H1 (cell line): ENCODE results near the gene SAMD14. TPM values are rescaled to one million over a fixed set of nuclear protein-coding genes. Genes with fewer than 3 reads are reported as not detected.

Experiments used
- ATF3 ChIP-seq: IDR thresholded peaks from 2 replicates; pipeline ENCODE4 v1.6.1; 2011; ENCODE audit warnings: low read depth, mild to moderate bottlenecking, low read length; ENCODE audit not compliant: insufficient read depth
- BCL11A ChIP-seq, 2 experiments: IDR thresholded peaks; one replicate each; pipeline ENCODE4 v1.6.1; 2011; ENCODE audit warnings: low read depth in 2 of 2, low read length in 2 of 2, mild to moderate bottlenecking in 2 of 2
- CHD2 ChIP-seq: IDR thresholded peaks from 2 replicates; pipeline ENCODE4 v1.6.1; 2012; ENCODE audit warnings: low read length, improper control_type of control experiment
- CHD7 ChIP-seq: fragments of 300-600 bp; sonication (generic); IDR thresholded peaks from 2 replicates; pipeline ENCODE4 v1.7.1; 2012; ENCODE audit warnings: low read length, moderate library complexity, mild to moderate bottlenecking, inconsistent platforms; ENCODE audit not compliant: insufficient replicate concordance
- EGR1 ChIP-seq: IDR thresholded peaks from 2 replicates; pipeline ENCODE4 v1.6.1; 2011; ENCODE audit warnings: low read depth, low read length, borderline replicate concordance
- HDAC6 ChIP-seq: IDR thresholded peaks from one replicate; pipeline ENCODE4 v1.7.1; 2012; ENCODE audit warnings: low read depth, mild to moderate bottlenecking, inconsistent platforms, low read length, moderate library complexity
- MAX ChIP-seq: IDR thresholded peaks from 2 replicates; pipeline ENCODE4 v1.6.1; 2012; ENCODE audit warnings: inconsistent platforms
- NRF1 ChIP-seq: IDR thresholded peaks from 2 replicates; pipeline ENCODE4 v1.6.1; 2011; ENCODE audit warnings: mild to moderate bottlenecking, low read depth, low read length, improper control_type of control experiment
- PHF8 ChIP-seq: fragments of 200-600 bp; sonication (generic); conservative IDR thresholded peaks from 2 replicates; pipeline ENCODE4 v1.7.1; 2012; ENCODE audit warnings: low read depth, mild to moderate bottlenecking, inconsistent platforms, low read length, moderate library complexity
- RAD21 ChIP-seq, 2 experiments: IDR thresholded peaks in 1 of 2; conservative IDR thresholded peaks in 1 of 2; 2 replicates each; pipeline ENCODE4 v1.6.1; 2011; ENCODE audit warnings: low read depth in 2 of 2, low read length in 2 of 2, improper control_type of control experiment in 1 of 2, inconsistent platforms in 1 of 2, mild to moderate bottlenecking in 1 of 2, moderate library complexity in 1 of 2
- polyA plus RNA-seq, 7 experiments: library from polyadenylated mRNA; depleted of rRNA in 3 of 7; stranded (reverse) in 5 of 7; unstranded in 2 of 7; fragments of >200 nt in 5 of 7; fragments of 200-250 nt in 2 of 7; gene quantifications; 1 replicate in 5 of 7; 2 replicates in 1 of 7; 4 replicates in 1 of 7; pipeline versions ENCODE4 v1.2.1 to v1.2.3, GENCODE V29; 2011 to 2013; ENCODE audit warnings: missing spikeins in 2 of 7, mixed read lengths in 2 of 7
- total RNA-seq: library from RNA; stranded (reverse); fragmentation: NEBNext Ultra II Directional; extraction: Animal tissue kit (Norgen Biotek cat#: 25700); gene quantifications from 2 replicates; pipeline ENCODE4 v1.2.1, GENCODE V29; 2021

The SAMD14 gene
- total and polyA plus RNA-seq, 2 of the 8 experiments (the other 6 are each of a cell fraction or from before 2014, with no cell fraction given): 5.7 to 5.8 TPM

GRCh38 chr17:50093246-50093645, 36.7 kb downstream of the SAMD14 start (continued):
- TF ChIP-seq CHD7 (no peak), PHF8 (no peak), BCL11A (IDR thresholded peaks at IDR 0.05; ENCODE audit: low read depth in 2 of 2, low read length in 2 of 2) (no peak), HDAC6 (no peak), ATF3 (no peak), EGR1 (no peak), CHD2 (no peak), RAD21 (IDR thresholded peaks at IDR 0.05 in 1 of 2, conservative IDR thresholded peaks at IDR 0.05 in 1 of 2; ENCODE audit: low read depth in 2 of 2, low read length in 2 of 2) (no peak), NRF1 (no peak), MAX (no peak)
